ENCODE results near the gene KAT6B.

DNA sequence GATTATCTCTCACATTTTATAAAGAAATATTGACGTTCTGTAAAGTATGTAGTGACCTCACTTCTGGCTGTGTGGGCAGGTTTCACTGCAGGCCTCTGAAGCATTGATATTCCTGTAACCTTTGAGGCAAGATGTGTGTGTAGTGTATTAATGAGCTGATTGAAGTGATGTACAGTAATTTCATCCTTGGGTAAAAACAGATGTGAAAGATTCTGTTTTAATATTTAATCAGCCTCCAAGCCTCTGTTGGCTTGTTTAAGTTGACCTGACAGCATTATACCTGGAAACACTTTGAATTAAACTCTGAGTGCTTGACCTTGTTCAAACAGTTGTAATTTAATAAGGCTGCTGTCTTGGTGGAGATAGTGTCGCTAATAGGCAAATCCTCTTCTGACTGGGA is 74.9 kb downstream of the KAT6B start:
- TF ChIP-seq POLR2A (IDR thresholded peaks at IDR 0.05; ENCODE audit: low read depth, low read length), result no peak
- TF ChIP-seq PAX5 (IDR thresholded peaks at IDR 0.05; ENCODE audit: insufficient read depth, low read length, severe bottlenecking), result no peak

Measured in GM12891 (cell line).